Activated T-helper 9 cell treated with anti-CD3 and anti-CD28 coated beads, Interleukin-2, amount 50 U/mL, for 16 hours (primary cell): ENCODE data around the gene TSHR.
"Not testable (repeated sequence)": the region's sequence is repeated elsewhere in the genome, so short reads cannot be mapped to it uniquely, and the experiment has no call there.

ENCODE experiments used
- DNase-seq: peaks from one replicate; pipeline ENCODE4 v3.0.0-alpha.2; 2020; ENCODE audit warnings: low read depth

TSHR gene

GRCh38 chr14:80955416-80955941 is at the start of gene TSHR:
TSS of gene TSHR (plus strand) at chr14:80955621. CDS start at chr14:80955681, 60 bp downstream.
- DNase-seq, result no peak

DNA sequence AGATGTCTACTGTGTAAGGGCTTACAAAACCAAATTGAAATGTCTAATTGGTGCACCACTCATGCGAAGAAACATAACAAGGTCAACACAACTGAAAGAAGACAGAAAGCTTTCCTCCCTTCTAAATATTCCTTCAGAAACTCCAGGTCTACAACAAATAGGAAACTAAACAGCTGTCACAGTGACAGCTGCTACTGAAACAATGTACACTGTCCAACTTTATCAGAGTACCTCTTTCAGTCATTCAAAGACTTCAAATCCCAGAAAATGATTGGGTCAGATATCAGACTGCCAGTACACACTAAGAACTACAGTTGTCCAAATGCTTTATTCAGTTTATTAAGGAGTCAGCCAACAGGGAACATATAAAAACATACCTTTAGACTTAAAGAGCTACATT is 49.1 kb upstream of the TSHR start:
- DNase-seq, result no peak

DNA sequence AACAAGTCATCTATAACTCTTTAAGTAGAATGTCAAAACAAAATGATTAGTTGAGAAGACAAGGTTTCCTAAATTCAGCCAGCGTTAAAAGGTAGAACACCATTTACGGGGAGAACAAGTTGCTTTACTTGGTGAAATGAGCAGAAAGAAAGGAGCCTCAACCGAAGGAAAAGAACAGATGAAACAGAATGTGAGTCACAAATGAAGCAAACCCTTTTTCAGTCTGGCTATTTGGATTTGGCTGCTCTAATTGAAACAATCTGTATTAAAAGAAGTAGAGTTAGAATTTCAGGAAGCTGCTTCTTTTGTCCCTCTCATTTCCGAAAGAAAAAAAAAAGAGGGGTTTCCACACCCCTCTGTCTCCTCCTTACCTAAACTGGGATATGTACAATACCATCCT is 48.5 kb upstream of the TSHR start:
- DNase-seq, result no peak

GRCh38 chr14:80912013-80912412 is 43.4 kb upstream of the TSHR start:
- DNase-seq, result not testable (repeated sequence)

DNA sequence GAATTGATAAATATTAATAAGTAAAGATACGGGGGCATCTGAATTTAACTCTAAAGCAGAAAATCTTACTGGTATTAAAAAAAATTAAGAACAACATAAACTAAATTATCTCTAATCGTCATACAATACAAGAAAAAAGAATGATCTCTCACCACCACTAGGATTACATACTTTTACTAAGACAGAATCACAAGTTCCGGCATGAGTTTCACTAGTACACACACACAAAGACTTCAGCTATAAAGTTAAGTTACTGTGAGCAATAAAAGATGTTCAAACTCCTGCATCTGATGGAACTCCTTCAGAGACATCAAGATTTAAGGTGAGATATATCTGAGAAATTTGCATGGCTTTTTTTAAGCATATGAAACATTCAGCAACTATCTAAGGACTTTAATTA is 35.8 kb upstream of the TSHR start:
- no peak for DNase-seq

DNA sequence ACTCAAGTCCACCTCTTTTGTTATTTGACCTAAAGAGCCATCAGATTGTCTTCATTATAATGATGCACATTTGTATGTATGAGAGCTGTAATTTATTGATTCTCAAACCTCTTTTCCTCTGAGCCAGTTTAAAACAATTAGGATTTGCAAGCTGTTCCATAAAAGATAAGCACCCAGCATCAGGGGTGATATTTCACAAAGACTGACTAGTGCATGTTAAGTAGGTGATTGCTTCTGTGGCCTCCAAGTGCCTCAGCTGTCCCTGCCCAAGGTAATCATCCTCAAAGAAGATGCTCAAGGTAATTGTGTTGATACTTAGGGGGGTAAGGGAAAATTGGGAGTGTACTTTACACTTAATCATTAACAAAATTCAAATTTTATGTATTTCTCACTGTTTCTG is 32.1 kb upstream of the TSHR start:
- no peak for DNase-seq

GRCh38 chr14:80924365-80925103 is 30.9 kb upstream of the TSHR start:
- DNase-seq, result no peak

- DNase-seq, result no peak
These were observed 28.9 kb upstream of the TSHR start for GRCh38 chr14:80926397-80927082.

DNA sequence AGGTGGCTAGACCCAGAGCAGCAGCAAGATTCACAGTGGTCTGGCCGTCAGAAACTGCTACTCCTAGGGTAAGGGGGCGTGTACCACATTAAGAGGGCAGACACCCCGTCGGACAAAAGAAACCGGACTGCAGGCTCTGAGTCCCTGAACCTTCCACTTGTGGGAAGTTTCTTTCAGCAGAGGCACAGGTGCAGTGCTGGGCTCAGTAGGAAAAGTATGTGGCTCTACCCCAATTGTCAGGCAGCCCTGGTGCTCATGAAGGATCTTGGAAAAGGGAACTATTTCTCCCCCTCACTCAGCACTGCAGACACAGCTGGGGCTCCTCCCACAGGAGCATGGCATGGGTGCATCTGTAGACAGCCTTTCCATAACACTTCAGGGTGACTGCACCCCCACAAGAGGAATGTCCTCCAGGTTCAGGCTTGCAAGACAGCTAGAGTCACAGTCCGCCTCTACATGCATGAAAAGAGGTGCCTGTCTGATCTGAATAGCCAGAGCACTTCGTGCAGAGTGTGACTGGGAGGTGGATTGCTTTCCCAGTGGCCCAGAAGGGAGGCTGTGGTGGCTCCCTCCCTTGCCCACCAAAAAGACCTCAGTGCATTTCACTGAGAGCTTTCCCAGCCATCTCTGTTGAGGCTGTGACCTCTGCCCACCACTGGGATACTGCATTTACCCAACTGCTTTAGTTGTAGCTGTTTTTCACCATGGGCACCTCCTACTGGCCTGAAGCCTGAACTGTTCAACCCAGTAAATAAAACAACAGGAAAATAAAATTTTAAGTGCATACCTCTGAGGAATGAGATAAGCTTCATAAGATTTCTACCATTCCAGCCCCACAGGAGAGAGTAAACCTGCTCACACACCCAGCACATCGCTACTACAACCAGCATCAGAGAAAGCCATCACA is 28.1 kb upstream of the TSHR start:
- no peak for DNase-seq

GRCh38 chr14:80930095-80930494 is 25.3 kb upstream of the TSHR start:
- no peak for DNase-seq

DNA sequence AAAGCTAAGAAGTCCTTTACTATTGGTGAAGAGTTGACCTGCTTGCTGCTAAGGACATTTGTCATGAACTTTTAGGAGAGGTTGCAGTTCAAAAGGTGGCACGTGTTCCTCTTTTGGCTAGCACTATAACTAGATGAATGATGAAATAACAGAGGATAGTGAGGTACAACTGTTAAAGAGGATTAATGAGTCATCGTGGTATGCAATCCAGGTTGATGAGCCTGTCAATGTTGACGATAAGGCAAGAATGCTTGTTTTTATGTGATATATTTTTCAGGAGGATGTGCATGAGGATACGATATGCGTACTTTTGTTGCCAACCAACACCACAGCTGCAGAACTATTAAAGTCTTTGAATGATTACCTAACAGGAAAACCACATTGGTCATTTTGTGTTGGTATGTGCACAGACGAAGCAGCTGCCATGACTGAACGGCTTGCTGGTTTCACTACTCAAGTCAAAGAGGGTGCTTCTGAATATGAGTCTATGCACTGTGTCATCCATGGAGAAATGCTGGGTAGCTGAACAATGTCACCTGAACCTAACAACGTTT is 24.5 kb upstream of the TSHR start:
- peak; percentile 23 for DNase-seq

- DNase-seq, result no peak
These were observed 22.1 kb upstream of the TSHR start for GRCh38 chr14:80933282-80933681.

GRCh38 chr14:80933686-80934085 is 21.7 kb upstream of the TSHR start:
- DNase-seq, result no peak

DNA sequence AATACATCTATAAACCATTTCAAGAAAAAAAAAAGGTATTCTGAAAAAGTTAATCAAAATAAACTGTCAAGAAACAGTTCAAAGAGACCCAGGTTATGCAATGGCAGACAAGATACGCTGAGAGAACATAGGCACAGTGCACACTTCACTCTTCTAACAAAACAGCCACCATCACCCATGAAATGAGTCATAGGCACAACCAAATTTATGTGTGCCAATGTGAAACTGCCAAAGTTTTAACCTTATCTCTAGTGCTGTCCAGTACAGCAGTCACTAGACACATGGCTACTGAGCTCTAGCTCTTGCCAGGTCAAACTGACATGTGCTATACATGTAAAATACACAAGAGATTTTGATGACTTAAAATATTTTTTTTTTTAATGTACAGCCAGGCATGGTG is 15.3 kb upstream of the TSHR start:
- no peak for DNase-seq

GRCh38 chr14:80941241-80942185 is 13.9 kb upstream of the TSHR start, which contains the start of gene CEP128:
TSS of gene CEP128 (minus strand) at chr14:80941738.
- peak; percentile 82 for DNase-seq

DNA sequence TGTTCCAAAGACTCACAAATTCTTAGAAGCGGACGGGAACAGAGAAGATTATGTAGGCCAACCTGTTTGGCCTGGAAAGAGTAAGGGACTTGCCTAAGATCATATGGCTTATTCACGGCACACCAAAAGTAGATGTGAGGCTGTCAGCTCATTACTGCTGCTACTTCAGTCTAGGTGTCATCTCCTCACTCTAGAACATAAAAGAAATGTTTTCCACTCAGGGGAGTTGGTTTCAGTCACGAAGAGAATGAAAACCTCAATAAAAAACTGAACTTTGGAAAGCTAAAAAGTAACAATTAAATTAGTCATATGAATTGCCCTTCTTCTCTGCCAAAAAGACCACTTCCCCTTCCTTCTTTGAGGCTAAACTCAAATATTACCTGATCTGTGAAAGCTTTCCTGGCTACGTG is 13.2 kb upstream of the TSHR start:
- no peak for DNase-seq

DNA sequence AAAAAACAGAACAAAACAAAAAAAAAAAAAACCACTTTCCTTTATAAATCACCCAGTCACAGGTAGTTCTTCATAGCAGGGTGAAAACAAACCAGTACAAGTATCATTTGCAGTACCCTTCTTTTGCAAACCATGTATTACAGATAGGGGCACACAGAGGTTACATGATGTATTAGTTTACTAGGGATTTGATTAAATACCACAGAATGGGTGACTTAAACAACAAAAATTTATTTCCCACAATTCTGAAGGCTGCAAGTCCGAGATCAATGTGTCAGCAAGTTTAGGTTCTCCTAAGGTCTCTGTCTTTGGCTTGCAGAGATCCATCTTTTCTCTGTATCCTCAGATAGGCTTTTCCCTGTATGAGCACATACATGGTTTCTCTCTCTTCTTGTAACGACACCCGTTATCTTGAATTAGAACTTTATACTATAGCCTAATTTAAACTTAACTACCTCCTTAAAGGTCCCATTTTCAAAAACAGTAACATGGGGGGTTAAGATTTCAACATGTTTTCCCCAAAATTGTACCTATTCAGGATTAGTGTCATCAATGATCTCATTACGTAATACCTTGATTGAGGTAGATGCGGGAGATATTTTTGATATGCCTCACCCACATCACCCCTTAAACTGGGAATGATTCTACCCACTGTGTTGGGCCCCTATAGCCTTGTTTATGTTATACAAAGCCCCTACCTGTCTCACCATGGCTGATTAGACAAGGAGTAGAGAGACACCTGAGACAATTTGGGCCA is 10.4 kb upstream of the TSHR start:
- DNase-seq, result no peak

DNA sequence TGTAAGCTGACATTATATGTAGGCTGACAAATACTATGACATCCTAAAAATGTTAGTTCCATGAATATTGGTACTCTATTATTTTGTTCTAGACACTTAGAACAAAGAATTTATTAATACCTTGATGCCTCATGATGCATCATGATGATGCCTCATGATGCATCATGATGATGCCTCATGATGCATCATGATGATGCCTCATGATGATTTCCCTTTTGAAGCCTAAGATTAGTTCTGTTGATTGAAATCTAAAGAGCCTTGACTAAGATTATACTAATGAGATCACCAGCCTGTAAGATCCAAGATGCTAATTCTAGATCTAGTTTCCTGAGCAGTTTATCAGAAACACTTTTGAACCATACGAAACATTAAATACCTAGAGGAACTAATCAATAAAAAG is 9.2 kb upstream of the TSHR start:
- DNase-seq, result no peak

DNA sequence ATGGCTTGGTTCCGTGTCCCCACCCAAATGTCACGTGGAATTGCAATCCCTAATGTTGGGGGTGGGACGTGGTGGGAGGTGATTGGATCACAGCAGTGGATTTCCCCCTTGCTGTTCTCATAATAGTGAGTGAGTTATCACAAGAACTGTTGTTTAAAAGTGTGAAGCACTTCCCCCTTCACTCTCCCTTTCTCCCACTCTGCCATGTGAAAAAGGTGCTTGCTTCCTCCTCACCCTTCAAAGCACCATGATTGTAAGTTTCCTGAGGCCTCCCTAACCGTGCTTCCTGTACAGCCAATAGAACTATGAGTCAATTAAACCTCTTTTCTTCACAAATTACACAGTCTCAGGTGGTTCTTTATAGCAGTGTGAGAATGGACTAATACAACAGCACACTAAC is 8.6 kb upstream of the TSHR start:
- DNase-seq, result no peak

- DNase-seq, result no peak
These were observed 7.1 kb upstream of the TSHR start for GRCh38 chr14:80948291-80948690.
